Endothelial cell of umbilical vein (primary cell): ENCODE results near the gene FANCC. TPM values are rescaled to one million over a fixed set of nuclear protein-coding genes. Genes with fewer than 3 reads are reported as not detected.

ENCODE experiments used
- BruUV-seq: library from RNA; stranded (reverse); fragments of 400-500 nt; replicated peaks from 2 replicates; lab custom pipeline; 2021; lab: Mats Ljungman, UMichigan
- CTCF ChIA-PET: fragments of 300-600, 350-600 bp; sonication (Branson Sonifier 250); formaldehyde crosslinking; loops from one replicate; lab custom pipeline; 2021; ENCODE audit warnings: antibody characterized with exemption, inconsistent platforms; lab: Charles Lee
- POLR2A ChIA-PET: fragments of 300-600, 350-600 bp; sonication (Branson Sonifier 250); formaldehyde crosslinking; loops from one replicate; lab custom pipeline; 2021; ENCODE audit warnings: antibody characterized with exemption, inconsistent platforms; lab: Charles Lee
- DNase-seq: peaks from one replicate; pipeline ENCODE4 v3.0.0-alpha.2; 2011; ENCODE audit warnings: low read depth, low spot score
- FAIRE-seq: peaks from 2 replicates; lab custom pipeline; 2011; peaks lifted over from hg19 to GRCh38; lab: Jason Lieb, UNC
- H2AFZ ChIP-seq: 2 replicates; pipeline ENCODE4 v1.6.0; 2012; ENCODE audit warnings: low read depth, low read length, control low read depth, inconsistent platforms
- H3K27ac ChIP-seq: 2 replicates; pipeline ENCODE4 v1.5.1; 2011; ENCODE audit warnings: low read depth, mild to moderate bottlenecking, control low read depth, low read length, moderate library complexity; ENCODE audit not compliant: insufficient read depth
- H3K27me3 ChIP-seq, 2 experiments: 2 replicates each; pipeline versions ENCODE4 v1.6.0 to v1.6.1; 2011; ENCODE audit warnings: low read length in 2 of 2, mixed read lengths in 1 of 2; ENCODE audit not compliant: control insufficient read depth in 2 of 2, insufficient read depth in 2 of 2
- H3K36me3 ChIP-seq, 2 experiments: 2 replicates in 1 of 2; 3 replicates in 1 of 2; pipeline ENCODE4 v1.5.1; 2011; ENCODE audit warnings: low read length in 2 of 2, mild to moderate bottlenecking in 1 of 2, moderate library complexity in 1 of 2; ENCODE audit not compliant: control insufficient read depth in 2 of 2, insufficient read depth in 2 of 2; ENCODE audit errors: extremely low read depth in 1 of 2
- H3K4me1 ChIP-seq: 3 replicates; pipeline ENCODE4 v1.5.1; 2011; ENCODE audit warnings: mild to moderate bottlenecking, low read length; ENCODE audit not compliant: control insufficient read depth, insufficient read depth; ENCODE audit errors: extremely low read depth
- H3K4me2 ChIP-seq: 2 replicates; pipeline ENCODE4 v1.6.1; 2011; ENCODE audit warnings: low read length, control low read depth, mixed read lengths; ENCODE audit not compliant: insufficient read depth
- H3K4me3 ChIP-seq, 3 experiments: fragments of 200-600 bp in 1 of 3; sonication (generic), shearing (Covaris generic) in 1 of 3; replicated peaks in 1 of 3; 2 replicates each; pipeline ENCODE4 v1.5.1; 2011 to 2016; ENCODE audit warnings: control low read depth in 3 of 3, low read length in 3 of 3, mild to moderate bottlenecking in 2 of 3, inconsistent platforms in 1 of 3, low read depth in 1 of 3, moderate library complexity in 1 of 3; ENCODE audit not compliant: insufficient read depth in 1 of 3
- H3K79me2 ChIP-seq: 2 replicates; pipeline ENCODE4 v1.6.0; 2012; ENCODE audit warnings: low read length, inconsistent platforms; ENCODE audit not compliant: control insufficient read depth, insufficient read depth
- H3K9ac ChIP-seq: replicated peaks from 2 replicates; pipeline ENCODE3; 2011; ENCODE audit warnings: low read length, control low read depth; ENCODE audit not compliant: insufficient read depth; ENCODE audit errors: extremely low read depth
- H3K9me1 ChIP-seq: replicated peaks from 3 replicates; pipeline ENCODE4 v1.6.0; 2011; ENCODE audit warnings: mild to moderate bottlenecking, low read length; ENCODE audit not compliant: control insufficient read depth, insufficient read depth; ENCODE audit errors: extremely low read depth
- H3K9me3 ChIP-seq: replicated peaks from 2 replicates; pipeline ENCODE4 v1.5.1; 2012; ENCODE audit warnings: low read length, inconsistent platforms; ENCODE audit not compliant: control insufficient read depth, insufficient read depth
- H4K20me1 ChIP-seq: replicated peaks from 2 replicates; pipeline ENCODE3; 2011; ENCODE audit warnings: mild to moderate bottlenecking, low read length; ENCODE audit not compliant: control insufficient read depth, insufficient read depth; ENCODE audit errors: extremely low read depth
- EZH2 ChIP-seq: IDR thresholded peaks from 2 replicates; pipeline ENCODE4 v1.6.1; 2012; ENCODE audit warnings: borderline replicate concordance, low read depth, mild to moderate bottlenecking, moderate library complexity, low read length, inconsistent platforms; ENCODE audit not compliant: severe bottlenecking
- FOS ChIP-seq: IDR thresholded peaks from 2 replicates; pipeline ENCODE4 v1.6.1; 2011; ENCODE audit warnings: mild to moderate bottlenecking, low read length, moderate library complexity, borderline replicate concordance; ENCODE audit not compliant: insufficient read depth
- GATA2 ChIP-seq: IDR thresholded peaks from 2 replicates; pipeline ENCODE4 v1.7.0; 2011; ENCODE audit warnings: low read depth, mild to moderate bottlenecking, moderate library complexity, mixed read lengths, low read length; ENCODE audit not compliant: insufficient read length, insufficient read depth
- JUN ChIP-seq: IDR thresholded peaks from 2 replicates; pipeline ENCODE4 v1.6.1; 2011; ENCODE audit warnings: borderline replicate concordance, low read depth; ENCODE audit not compliant: insufficient read length, insufficient read depth
- MYC ChIP-seq: IDR thresholded peaks from one replicate; pipeline ENCODE4 v1.6.1; 2011; ENCODE audit warnings: mild to moderate bottlenecking, low read depth, low read length
- POLR2A ChIP-seq: IDR thresholded peaks from 2 replicates; pipeline ENCODE4 v1.6.1; 2012; ENCODE audit warnings: low read depth, mild to moderate bottlenecking, control low read depth, low read length
- POLR2AphosphoS5 ChIP-seq: IDR thresholded peaks from 2 replicates; pipeline ENCODE4 v1.6.1; 2012; ENCODE audit warnings: low read depth, mild to moderate bottlenecking, control low read depth, low read length, moderate library complexity; ENCODE audit not compliant: insufficient read depth
- dilution Hi-C: fragments of 300-500 bp; cut with MboI; formaldehyde crosslinking; loops from one replicate; pipeline ENCODE4 v1.15.0; 2019; ENCODE audit warnings: low sequenced_read_pairs; ENCODE audit not compliant: extremely low pct_ligation_motif_present
- intact Hi-C: fragments of 100-400 bp; cut with micrococcal nuclease; formaldehyde crosslinking; loops from one replicate; pipeline ENCODE4 v1.10.0; 2022
- polyA plus RNA-seq, 4 experiments: library from polyadenylated mRNA; depleted of rRNA in 3 of 4; stranded (reverse) in 3 of 4; unstranded in 1 of 4; fragments of >200 nt; gene quantifications; 2 replicates each; pipeline versions ENCODE4 v1.2.1 to v1.2.3, GENCODE V29; 2011 to 2012; ENCODE audit warnings: missing spikeins in 1 of 4
- total RNA-seq: library from RNA; stranded (reverse); gene quantifications from 2 replicates; pipeline ENCODE4 v1.2.3, GENCODE V29; 2021
- TF ChIP-seq, protein P1 (sequence below), 2 donors: IDR thresholded peaks; 1 replicate in 1 of 2; 2 replicates in 1 of 2; pipeline ENCODE4 v1.5.1; 2011; ENCODE audit warnings: low read length in 2 of 2, mild to moderate bottlenecking in 2 of 2, moderate library complexity in 2 of 2, control low read depth in 1 of 2, inconsistent platforms in 1 of 2, low read depth in 1 of 2; ENCODE audit not compliant: insufficient read depth in 1 of 2; ENCODE audit errors: extremely low read depth in 1 of 2
- TF ChIP-seq, protein P2 (sequence below): IDR thresholded peaks from 2 replicates; pipeline ENCODE4 v1.6.1; 2011; ENCODE audit not compliant: insufficient read depth, insufficient read length

FANCC gene
- total and polyA plus RNA-seq, 2 donors (not counting 3 experiments of a cell fraction or from before 2014, with no cell fraction given), result 5.7 to 13.1 TPM

DNA sequence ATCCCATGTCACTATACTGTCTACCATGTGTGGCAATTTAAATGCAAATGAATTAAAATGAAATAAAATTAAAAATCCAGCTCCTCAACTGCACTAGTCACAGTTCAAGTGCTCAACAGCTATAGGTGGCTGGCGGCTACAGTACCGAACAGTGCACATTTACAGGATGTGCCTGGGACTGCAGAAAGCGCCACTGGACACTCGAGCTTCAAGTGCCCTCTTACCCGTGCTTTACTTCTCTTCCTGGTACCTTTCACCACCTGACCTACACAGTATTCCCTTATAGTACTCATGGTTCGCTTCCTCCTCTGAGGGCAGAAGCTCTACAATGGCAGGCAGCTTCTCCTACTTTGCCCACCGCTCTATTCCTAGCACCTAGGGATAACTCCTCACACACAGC lies 166.6 kb downstream of the FANCC start:
- CTCF ChIA-PET, result interaction anchor here (0.9 to 2.1 kb wide), 5 partner anchors 17 to 469 kb away, joined by 3 to 13 read pairs (median 5); no protein-coding TSS in a partner anchor
- H4K20me1 ChIP-seq, result no peaks in the 10 kb centered on the region

More for the DNA sequence above, 166.6 kb downstream of the FANCC start:
- Histone ChIP-seq H3K9ac (no peak overlapping the region), H3K27ac (no peak overlapping the region), H3K36me3 (no peaks in the 10 kb centered on the region), H3K9me1 (no peaks in the 10 kb centered on the region), H3K9me3 (no peaks in the 10 kb centered on the region), H3K4me1 (no peaks in the 10 kb centered on the region), H2AFZ (no peak overlapping the region), H3K4me2 (no peak overlapping the region), H3K79me2 (no peaks in the 10 kb centered on the region), H3K4me3 (no peak overlapping the region), H3K27me3 (no peaks in the 10 kb centered on the region)
- DNase-seq (no peak), FAIRE-seq (no peak)
- POLR2A ChIA-PET, result no interaction called here
- TF ChIP-seq, protein P1, sequence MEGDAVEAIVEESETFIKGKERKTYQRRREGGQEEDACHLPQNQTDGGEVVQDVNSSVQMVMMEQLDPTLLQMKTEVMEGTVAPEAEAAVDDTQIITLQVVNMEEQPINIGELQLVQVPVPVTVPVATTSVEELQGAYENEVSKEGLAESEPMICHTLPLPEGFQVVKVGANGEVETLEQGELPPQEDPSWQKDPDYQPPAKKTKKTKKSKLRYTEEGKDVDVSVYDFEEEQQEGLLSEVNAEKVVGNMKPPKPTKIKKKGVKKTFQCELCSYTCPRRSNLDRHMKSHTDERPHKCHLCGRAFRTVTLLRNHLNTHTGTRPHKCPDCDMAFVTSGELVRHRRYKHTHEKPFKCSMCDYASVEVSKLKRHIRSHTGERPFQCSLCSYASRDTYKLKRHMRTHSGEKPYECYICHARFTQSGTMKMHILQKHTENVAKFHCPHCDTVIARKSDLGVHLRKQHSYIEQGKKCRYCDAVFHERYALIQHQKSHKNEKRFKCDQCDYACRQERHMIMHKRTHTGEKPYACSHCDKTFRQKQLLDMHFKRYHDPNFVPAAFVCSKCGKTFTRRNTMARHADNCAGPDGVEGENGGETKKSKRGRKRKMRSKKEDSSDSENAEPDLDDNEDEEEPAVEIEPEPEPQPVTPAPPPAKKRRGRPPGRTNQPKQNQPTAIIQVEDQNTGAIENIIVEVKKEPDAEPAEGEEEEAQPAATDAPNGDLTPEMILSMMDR (IDR thresholded peaks at IDR 0.05; ENCODE audit: extremely low read depth in 1 of 2, insufficient read depth in 1 of 2, low read depth in 1 of 2, low read length in 2 of 2), result no peak
- TF ChIP-seq, protein P2, sequence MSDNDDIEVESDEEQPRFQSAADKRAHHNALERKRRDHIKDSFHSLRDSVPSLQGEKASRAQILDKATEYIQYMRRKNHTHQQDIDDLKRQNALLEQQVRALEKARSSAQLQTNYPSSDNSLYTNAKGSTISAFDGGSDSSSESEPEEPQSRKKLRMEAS, result no peak
- TF ChIP-seq JUN, result no peak
- no peak for TF ChIP-seq FOS
- TF ChIP-seq MYC, result no peak
- no peak for TF ChIP-seq EZH2
- no peak for TF ChIP-seq POLR2A
- TF ChIP-seq GATA2, result no peak
- no peak for TF ChIP-seq POLR2AphosphoS5
- dilution Hi-C loops (no loop called here), intact Hi-C loops (no loop called here)
- BruUV-seq, result no TSS peak
